Neutrophil (primary cell): Measurements from ENCODE around the gene POLQ.

Experiments used
- H3K27ac ChIP-seq: fragments of 200-600 bp; sonication (generic); 2 replicates; pipeline ENCODE4 v1.5.1; 2016; ENCODE audit warnings: mild to moderate bottlenecking, moderate library complexity
- H3K27me3 ChIP-seq: fragments of 200-600 bp; sonication (generic); 2 replicates; pipeline ENCODE4 v1.6.0; 2016; ENCODE audit warnings: mild to moderate bottlenecking
- H3K36me3 ChIP-seq: fragments of 200-600 bp; sonication (generic); 2 replicates; pipeline ENCODE4 v1.5.1; 2017
- H3K4me1 ChIP-seq, 2 experiments: fragments of 200-600 bp in 1 of 2; sonication (generic) in 1 of 2; 1 replicate in 1 of 2; 2 replicates in 1 of 2; pipeline versions ENCODE4 v1.5.1 to v1.6.1; 2013 to 2016; ENCODE audit warnings: low read depth in 1 of 2, low read length in 1 of 2, mild to moderate bottlenecking in 1 of 2, moderate library complexity in 1 of 2; ENCODE audit not compliant: control insufficient read depth in 1 of 2, insufficient read depth in 1 of 2
- H3K4me3 ChIP-seq, 2 experiments: fragments of 200-600 bp in 1 of 2; sonication (generic) in 1 of 2; 1 replicate in 1 of 2; 2 replicates in 1 of 2; pipeline ENCODE4 v1.5.1; 2013 to 2016; ENCODE audit warnings: low read depth in 1 of 2, low read length in 1 of 2, mild to moderate bottlenecking in 1 of 2, moderate library complexity in 1 of 2
- H3K9me3 ChIP-seq: fragments of 200-600 bp; sonication (generic); 2 replicates; pipeline ENCODE4 v1.5.1; 2016
- TF ChIP-seq, protein P1 (sequence below): fragments of 200-600 bp; sonication (generic); IDR thresholded peaks from 2 replicates; pipeline ENCODE4 v1.5.1; 2016; ENCODE audit warnings: antibody characterized with exemption

Gene POLQ

DNA sequence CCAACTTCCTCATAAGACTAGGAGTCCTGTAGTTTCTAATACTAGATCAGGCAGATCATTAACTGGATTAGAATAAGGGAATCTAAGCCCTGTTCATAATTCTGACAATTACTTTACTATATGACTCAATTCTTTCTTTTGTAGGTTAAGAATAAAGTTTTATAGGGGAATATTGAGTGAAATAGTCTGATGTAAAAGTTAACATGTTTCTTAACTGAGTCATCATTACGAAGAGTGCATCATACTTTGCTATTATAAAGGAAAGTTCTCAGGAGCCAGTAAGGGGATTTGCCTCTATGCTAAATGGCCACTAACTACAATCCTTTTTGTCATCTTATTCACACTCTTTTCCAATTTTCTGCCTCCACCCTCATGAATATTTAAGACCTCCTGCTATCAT is 63.1 kb downstream of the POLQ start:
- Histone ChIP-seq H3K27me3 (no peaks in the 10 kb centered on the region), H3K4me3 (no peak overlapping the region), H3K9me3 (no peaks in the 10 kb centered on the region), H3K27ac (no peak overlapping the region), H3K4me1 (no peaks in the 10 kb centered on the region), H3K36me3 (peaks cover 27% of the 10 kb centered on the region)
- TF ChIP-seq, protein P1, sequence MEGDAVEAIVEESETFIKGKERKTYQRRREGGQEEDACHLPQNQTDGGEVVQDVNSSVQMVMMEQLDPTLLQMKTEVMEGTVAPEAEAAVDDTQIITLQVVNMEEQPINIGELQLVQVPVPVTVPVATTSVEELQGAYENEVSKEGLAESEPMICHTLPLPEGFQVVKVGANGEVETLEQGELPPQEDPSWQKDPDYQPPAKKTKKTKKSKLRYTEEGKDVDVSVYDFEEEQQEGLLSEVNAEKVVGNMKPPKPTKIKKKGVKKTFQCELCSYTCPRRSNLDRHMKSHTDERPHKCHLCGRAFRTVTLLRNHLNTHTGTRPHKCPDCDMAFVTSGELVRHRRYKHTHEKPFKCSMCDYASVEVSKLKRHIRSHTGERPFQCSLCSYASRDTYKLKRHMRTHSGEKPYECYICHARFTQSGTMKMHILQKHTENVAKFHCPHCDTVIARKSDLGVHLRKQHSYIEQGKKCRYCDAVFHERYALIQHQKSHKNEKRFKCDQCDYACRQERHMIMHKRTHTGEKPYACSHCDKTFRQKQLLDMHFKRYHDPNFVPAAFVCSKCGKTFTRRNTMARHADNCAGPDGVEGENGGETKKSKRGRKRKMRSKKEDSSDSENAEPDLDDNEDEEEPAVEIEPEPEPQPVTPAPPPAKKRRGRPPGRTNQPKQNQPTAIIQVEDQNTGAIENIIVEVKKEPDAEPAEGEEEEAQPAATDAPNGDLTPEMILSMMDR: no peak

DNA sequence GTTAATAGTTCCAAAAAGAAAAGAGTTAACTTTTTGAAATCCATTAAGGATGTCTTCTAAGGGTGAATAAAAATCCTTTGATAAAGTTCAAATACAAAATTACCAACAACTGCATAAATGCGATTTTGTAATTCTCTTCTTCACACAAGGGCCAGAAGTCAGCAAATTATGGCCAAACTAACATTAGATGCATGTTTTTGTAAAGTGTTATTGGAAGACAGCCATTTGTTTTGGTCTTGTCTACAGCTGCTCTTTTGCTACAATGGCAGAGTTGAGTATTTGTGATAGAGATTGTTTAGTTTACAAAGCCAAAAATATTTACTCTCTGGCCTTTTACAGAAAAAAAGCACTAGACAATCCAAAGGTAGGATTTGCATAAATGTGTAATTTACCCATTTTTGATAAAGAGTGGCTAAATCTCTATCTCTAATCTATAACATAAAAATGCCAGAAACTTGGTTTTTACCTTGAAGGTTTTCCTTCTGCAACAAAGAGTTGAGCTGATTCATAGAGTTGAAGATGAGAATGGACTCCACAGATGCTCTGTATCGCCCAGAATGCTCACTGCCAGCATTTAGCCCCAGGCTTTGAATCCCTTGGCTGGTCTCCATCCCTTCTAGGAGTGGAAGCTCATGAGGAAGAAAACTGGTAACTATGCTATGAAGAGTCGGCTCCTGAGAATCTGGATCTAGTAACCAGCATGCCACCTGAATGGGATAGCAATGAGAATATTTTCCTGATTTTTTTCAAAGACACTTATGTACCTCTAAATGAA is 64.5 kb downstream of the POLQ start:
- peaks cover 33% of the 10 kb centered on the region for H3K36me3 ChIP-seq
- TF ChIP-seq, protein P1: no peak
- no peaks in the 10 kb centered on the region for H3K9me3 ChIP-seq
- no peaks in the 10 kb centered on the region for H3K4me1 ChIP-seq
- no peak overlapping the region for H3K27ac ChIP-seq
- no peaks in the 10 kb centered on the region for H3K27me3 ChIP-seq
- no peak overlapping the region for H3K4me3 ChIP-seq

DNA sequence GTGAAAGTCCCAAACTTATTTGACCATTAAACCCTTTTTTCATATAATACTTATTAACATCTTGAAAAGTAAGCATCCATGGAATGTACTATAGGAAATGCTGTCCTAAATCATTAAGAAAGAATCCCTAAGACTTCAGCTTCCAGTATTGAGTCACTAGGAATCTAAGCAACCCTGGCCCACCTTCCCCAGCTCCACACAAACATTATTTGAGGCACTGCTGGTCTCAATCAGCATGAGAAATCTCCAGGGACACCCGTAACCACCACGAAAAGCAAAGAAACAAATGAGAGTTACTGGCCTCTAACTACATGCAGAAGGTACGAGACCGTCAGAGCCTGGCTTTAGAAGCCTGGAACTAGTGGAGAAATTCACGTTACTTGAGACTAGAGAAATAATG is 68.2 kb downstream of the POLQ start:
- Histone ChIP-seq H3K27ac (no peak overlapping the region), H3K9me3 (no peaks in the 10 kb centered on the region), H3K36me3 (peaks cover 50% of the 10 kb centered on the region), H3K4me1 (no peaks in the 10 kb centered on the region), H3K27me3 (no peaks in the 10 kb centered on the region), H3K4me3 (no peak overlapping the region)
- TF ChIP-seq, protein P1: no peak

DNA sequence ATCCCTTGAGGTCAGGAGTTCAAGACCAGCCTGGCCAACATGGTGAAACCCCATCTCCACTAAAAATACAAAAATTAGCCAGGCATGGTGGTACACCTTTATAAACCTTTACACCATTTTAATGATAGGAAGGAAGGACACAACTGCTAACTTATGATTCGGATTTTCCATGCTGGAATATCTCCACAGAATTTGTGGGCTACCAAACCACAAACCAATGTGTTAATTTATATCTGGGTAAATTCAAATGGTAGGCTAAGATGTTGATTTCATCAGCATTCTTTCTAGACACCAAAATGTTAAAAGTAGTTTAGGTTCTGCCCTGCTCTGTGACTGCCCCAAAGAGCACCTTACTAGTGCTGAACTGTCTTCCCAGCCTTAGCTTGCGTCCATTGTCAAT is 72.8 kb downstream of the POLQ start:
- no peak overlapping the region for H3K27ac ChIP-seq
- no peak overlapping the region for H3K4me3 ChIP-seq
- peaks cover 52% of the 10 kb centered on the region for H3K36me3 ChIP-seq
- H3K9me3 ChIP-seq: no peaks in the 10 kb centered on the region
- TF ChIP-seq, protein P1: no peak
- no peaks in the 10 kb centered on the region for H3K4me1 ChIP-seq
- H3K27me3 ChIP-seq: no peaks in the 10 kb centered on the region

DNA sequence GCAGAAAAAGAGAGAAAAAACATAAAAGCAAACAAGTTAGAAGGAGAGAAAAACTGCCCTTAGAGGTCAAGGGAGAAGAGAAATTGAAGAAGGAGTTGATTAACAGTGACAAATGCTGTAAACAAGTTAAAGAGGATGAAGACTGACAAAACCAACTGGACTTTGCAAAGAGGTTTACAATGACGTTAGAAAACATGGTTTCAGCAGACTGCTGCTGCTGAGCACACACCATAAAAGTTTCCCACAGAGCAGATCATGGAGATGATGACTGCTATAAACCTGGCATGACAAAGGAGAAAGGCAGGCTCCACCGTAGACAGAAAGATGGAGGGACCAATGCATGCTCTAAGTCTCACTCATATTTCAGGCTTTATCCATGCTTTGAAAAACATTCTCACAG is 78.7 kb downstream of the POLQ start:
- Histone ChIP-seq H3K27ac (no peak overlapping the region), H3K9me3 (no peaks in the 10 kb centered on the region), H3K4me1 (no peaks in the 10 kb centered on the region), H3K27me3 (no peaks in the 10 kb centered on the region), H3K4me3 (no peak overlapping the region), H3K36me3 (peaks cover 37% of the 10 kb centered on the region)
- TF ChIP-seq, protein P1: no peak
